Prostate gland (tissue), 2 donors: ENCODE results near the gene ECEL1. TPM values are rescaled to one million over a fixed set of nuclear protein-coding genes. Genes with fewer than 3 reads are reported as not detected.

Source experiments
- DNase-seq: peaks from one replicate; pipeline ENCODE4 v3.0.0-alpha.2; 2019; ENCODE audit warnings: low spot score
- H3K27ac ChIP-seq, 2 donors: fragments of 200-600 bp; sonication (generic); 2 replicates each; pipeline ENCODE4 v1.5.1; 2017 to 2019
- H3K27me3 ChIP-seq: fragments of 200-600 bp; sonication (generic); replicated peaks from 2 replicates; pipeline ENCODE4 v1.5.1; 2019; ENCODE audit not compliant: insufficient read depth
- H3K36me3 ChIP-seq, 2 donors: fragments of 200-600 bp; sonication (generic); 1 replicate in 1 of 2; 2 replicates in 1 of 2; pipeline versions ENCODE4 v1.5.1 to v1.8.1; 2017 to 2019
- H3K4me1 ChIP-seq: fragments of 200-600 bp; sonication (generic); replicated peaks from 2 replicates; pipeline ENCODE4 v1.5.1; 2019
- H3K4me3 ChIP-seq, 2 donors: fragments of 200-600 bp; sonication (generic); 2 replicates each; pipeline ENCODE4 v1.5.1; 2017 to 2019
- H3K9me3 ChIP-seq: fragments of 200-600 bp; sonication (generic); 2 replicates; pipeline ENCODE4 v1.5.1; 2017
- CTCF ChIP-seq, 4 experiments: fragments of 200-600 bp in 2 of 4; fragments of 450-650 bp in 2 of 4; sonication (generic) in 2 of 4; IDR thresholded peaks; 1 replicate in 3 of 4; 2 replicates in 1 of 4; pipeline ENCODE4 v1.5.1; 2016 to 2019; ENCODE audit warnings: antibody characterized with exemption in 4 of 4, mild to moderate bottlenecking in 2 of 4, moderate library complexity in 2 of 4
- POLR2A ChIP-seq: fragments of 450-650 bp; IDR thresholded peaks from one replicate; pipeline ENCODE4 v1.6.1; 2016; ENCODE audit warnings: antibody characterized with exemption, mild to moderate bottlenecking
- POLR2AphosphoS5 ChIP-seq: sonication (generic); formaldehyde crosslinking; IDR thresholded peaks from one replicate; pipeline ENCODE4 v1.6.1; 2017; ENCODE audit warnings: antibody characterized with exemption
- WGBS: methylation state at CpG from one replicate; pipeline ENCODE4 v1.1.5; 2018; 5-methylcytosine and 5-hydroxymethylcytosine counted together
- intact Hi-C: fragments of 100-400 bp; cut with DNase I; formaldehyde crosslinking; loops from one replicate; pipeline ENCODE4 v1.14.2; 2022
- total RNA-seq, 2 donors: library from RNA; depleted of rRNA; stranded (reverse); fragments of >200 nt; gene quantifications; one replicate each; pipeline ENCODE4 v1.1.0, GENCODE V29; 2016

Gene ECEL1
- total RNA-seq, 2 donors from 2014 or later: 0.82 to 15.3 TPM

GRCh38 chr2:232522623-232523401 is 35.2 kb upstream of the ECEL1 start:
- Histone ChIP-seq H3K4me1 (peaks cover 9% of the 10 kb centered on the region), H3K4me3 (no peak overlapping the region), H3K27ac (no peak overlapping the region), H3K27me3 (peaks cover 23% of the 10 kb centered on the region), H3K36me3 (no peaks in the 10 kb centered on the region), H3K9me3 (no peaks in the 10 kb centered on the region)
- no peak for TF ChIP-seq POLR2A
- no peak for TF ChIP-seq CTCF (IDR thresholded peaks at IDR 0.05)
- no peak for DNase-seq
- 22% methylated on average over 46 of the region's 46 CpGs for WGBS
- intact Hi-C loops: loop anchor here (5.0 kb wide), 1 partner anchor 601 kb away; no protein-coding TSS in a partner anchor

GRCh38 chr2:232521959-232522622 is 34.5 kb upstream of the ECEL1 start:
- Histone ChIP-seq H3K9me3 (no peaks in the 10 kb centered on the region), H3K36me3 (no peaks in the 10 kb centered on the region), H3K4me1 (peaks cover 9% of the 10 kb centered on the region), H3K27me3 (peaks cover 23% of the 10 kb centered on the region), H3K27ac (no peak overlapping the region), H3K4me3 (peak overlapping the region in 1 of 2 donors; percentile 2)
- peak; percentile 27 for DNase-seq
- intact Hi-C loops: loop anchor here (5.0 kb wide), 1 partner anchor 600 kb away; no protein-coding TSS in a partner anchor
- no peak for TF ChIP-seq POLR2A
- peak; percentile 76 to 89 (median 86) for TF ChIP-seq CTCF (IDR thresholded peaks at IDR 0.05)
- WGBS: 13% methylated on average over 19 of the region's 66 CpGs

- 97% methylated on average over 14 of the region's 14 CpGs for WGBS
- no peak overlapping the region for H3K27ac ChIP-seq
- no peak for DNase-seq
- TF ChIP-seq POLR2AphosphoS5: no peak
- TF ChIP-seq POLR2A: no peak
- no peak for TF ChIP-seq CTCF (IDR thresholded peaks at IDR 0.05)
- H3K9me3 ChIP-seq: no peaks in the 10 kb centered on the region
- H3K4me1 ChIP-seq: peaks cover 9% of the 10 kb centered on the region
- intact Hi-C loops: loop anchor here (5.0 kb wide), 1 partner anchor 599 kb away; no protein-coding TSS in a partner anchor
- H3K36me3 ChIP-seq: no peaks in the 10 kb centered on the region
- H3K4me3 ChIP-seq: no peak overlapping the region
- peaks cover 23% of the 10 kb centered on the region for H3K27me3 ChIP-seq
Measured at GRCh38 chr2:232521098-232521497, 33.5 kb upstream of the ECEL1 start.

GRCh38 chr2:232520489-232520888 is 32.9 kb upstream of the ECEL1 start:
- Histone ChIP-seq H3K36me3 (no peaks in the 10 kb centered on the region), H3K27ac (no peak overlapping the region), H3K27me3 (peaks cover 23% of the 10 kb centered on the region), H3K9me3 (no peaks in the 10 kb centered on the region), H3K4me1 (peaks cover 9% of the 10 kb centered on the region), H3K4me3 (no peak overlapping the region)
- TF ChIP-seq POLR2AphosphoS5 (no peak), CTCF (IDR thresholded peaks at IDR 0.05) (no peak), POLR2A (no peak)
- no peak for DNase-seq
- intact Hi-C loops: loop anchor here (5.0 kb wide), 1 partner anchor 598 kb away; no protein-coding TSS in a partner anchor
- WGBS: 83% methylated on average over 15 of the region's 15 CpGs
